HepG2 (cell line): Measurements from ENCODE around the gene B9D2. TPM values are rescaled to one million over a fixed set of nuclear protein-coding genes. Genes with fewer than 3 reads are reported as not detected.

Experiments
- ARNTL ChIP-seq: sonication (generic); formaldehyde crosslinking; IDR thresholded peaks from 2 replicates; pipeline ENCODE4 v1.4.0; 2020; ENCODE audit warnings: mild to moderate bottlenecking, missing genetic modification reagents
- CEBPB ChIP-seq: IDR thresholded peaks from 2 replicates; pipeline ENCODE4 v1.6.1; 2011; ENCODE audit warnings: low read depth, low read length, improper control_type of control experiment, borderline replicate concordance
- DMAP1 ChIP-seq: IDR thresholded peaks from 2 replicates; pipeline ENCODE4 v1.6.1; 2016
- FOSL2 ChIP-seq: sonication (generic); formaldehyde crosslinking; IDR thresholded peaks from 2 replicates; pipeline ENCODE4 v1.4.0; 2020; ENCODE audit warnings: missing genetic modification reagents
- GATAD2A ChIP-seq: IDR thresholded peaks from 2 replicates; pipeline ENCODE4 v1.6.1; 2016
- HDAC2 ChIP-seq: sonication (generic); formaldehyde crosslinking; IDR thresholded peaks from 2 replicates; pipeline ENCODE4 v1.4.0; 2020; ENCODE audit warnings: missing genetic modification reagents
- HIVEP1 ChIP-seq: sonication (generic); formaldehyde crosslinking; IDR thresholded peaks from 2 replicates; pipeline ENCODE4 v1.4.0; 2020; ENCODE audit warnings: mild to moderate bottlenecking, missing genetic modification reagents
- KLF16 ChIP-seq, 2 experiments: sonication (generic) in 1 of 2; formaldehyde crosslinking in 1 of 2; IDR thresholded peaks; 2 replicates each; pipeline versions ENCODE4 v1.6.1 to v1.8.0; 2016 to 2023; ENCODE audit warnings: missing genetic modification reagents in 2 of 2, missing compliant biosample characterization in 1 of 2
- PAX8 ChIP-seq: sonication (generic); formaldehyde crosslinking; IDR thresholded peaks from 2 replicates; pipeline ENCODE4 v1.8.0; 2022; ENCODE audit warnings: mild to moderate bottlenecking, missing genetic modification reagents, borderline replicate concordance
- TCF12 ChIP-seq, 2 experiments: fragments of 450-650 bp in 1 of 2; sonication (generic) in 1 of 2; formaldehyde crosslinking in 1 of 2; IDR thresholded peaks; 2 replicates each; pipeline versions ENCODE4 v1.6.1 to v1.8.0; 2017 to 2022; ENCODE audit warnings: antibody characterized with exemption in 1 of 2, mild to moderate bottlenecking in 1 of 2, missing genetic modification reagents in 1 of 2, moderate library complexity in 1 of 2
- TCF7 ChIP-seq: sonication (generic); IDR thresholded peaks from 2 replicates; pipeline ENCODE4 v1.6.1; 2016; ENCODE audit warnings: antibody characterized with exemption, low read depth
- THAP11 ChIP-seq: IDR thresholded peaks from 2 replicates; pipeline ENCODE4 v1.6.1; 2016; ENCODE audit warnings: missing biosample characterization, missing genetic modification reagents
- ZFYVE20 ChIP-seq: sonication (generic); formaldehyde crosslinking; IDR thresholded peaks from 2 replicates; pipeline ENCODE4 v1.8.0; 2023; ENCODE audit warnings: low read depth, mild to moderate bottlenecking, moderate library complexity, missing genetic modification reagents, borderline replicate concordance
- ZNF589 ChIP-seq: sonication (generic); formaldehyde crosslinking; conservative IDR thresholded peaks from 2 replicates; pipeline ENCODE4 v1.8.0; 2022; ENCODE audit warnings: mild to moderate bottlenecking, moderate library complexity, missing genetic modification reagents
- ZSCAN22 ChIP-seq: sonication (generic); formaldehyde crosslinking; IDR thresholded peaks from 2 replicates; pipeline ENCODE4 v1.4.0; 2020; ENCODE audit warnings: mild to moderate bottlenecking, missing genetic modification reagents
- ZSCAN9 ChIP-seq: IDR thresholded peaks from 2 replicates; pipeline ENCODE4 v1.6.1; 2016; ENCODE audit warnings: borderline replicate concordance
- polyA plus RNA-seq, 8 experiments: library from polyadenylated mRNA; depleted of rRNA in 3 of 8; stranded (reverse) in 7 of 8; unstranded in 1 of 8; fragments of >200 nt; fragmentation: Illumina TruSeq in 4 of 8; extraction: Trizol in 4 of 8; gene quantifications; 2 replicates each; pipeline versions ENCODE4 v1.2.1 to v1.2.3, GENCODE V29; 2011 to 2016; ENCODE audit warnings: low read depth in 4 of 8, missing spikeins in 1 of 8, mixed read lengths in 1 of 8; ENCODE audit not compliant: insufficient read depth in 1 of 8
- total RNA-seq, 5 experiments: library from RNA; depleted of rRNA; stranded (reverse); fragments of >200 nt; fragmentation: Illumina TruSeq; extraction: Trizol; gene quantifications; 2 replicates each; pipeline ENCODE4 v1.2.3, GENCODE V29; 2016; ENCODE audit warnings: low read depth in 1 of 5
- TF ChIP-seq, protein P1 (sequence below): sonication (generic); formaldehyde crosslinking; conservative IDR thresholded peaks from 2 replicates; pipeline ENCODE4 v1.4.0; 2020; ENCODE audit warnings: missing genetic modification reagents
- TF ChIP-seq, protein P2 (sequence below): IDR thresholded peaks from 2 replicates; pipeline ENCODE4 v1.6.1; 2016; ENCODE audit warnings: missing genetic modification reagents, missing compliant biosample characterization
- TF ChIP-seq, protein P3 (sequence below), 2 experiments: sonication (generic) in 1 of 2; formaldehyde crosslinking in 1 of 2; IDR thresholded peaks; 2 replicates each; pipeline versions ENCODE4 v1.4.0 to v1.6.1; 2016 to 2020; ENCODE audit warnings: borderline replicate concordance in 1 of 2, low read depth in 1 of 2, mild to moderate bottlenecking in 1 of 2, missing genetic modification reagents in 1 of 2
- TF ChIP-seq, protein P4 (sequence below): sonication (generic); formaldehyde crosslinking; IDR thresholded peaks from 2 replicates; pipeline ENCODE4 v1.4.0; 2020; ENCODE audit warnings: missing genetic modification reagents, borderline replicate concordance
- TF ChIP-seq, protein P5 (sequence below): sonication (generic); formaldehyde crosslinking; IDR thresholded peaks from 2 replicates; pipeline ENCODE4 v1.5.0; 2020; ENCODE audit warnings: missing genetic modification reagents

B9D2 gene
- total and polyA plus RNA-seq, 2 of the 13 experiments (the other 11 are each of a cell fraction or from before 2014, with no cell fraction given): 3.1 to 4.4 TPM

- TF ChIP-seq HDAC2 (peak; percentile 25; the same call in 1 of the 2 replicates), KLF16 (CRISPR knock-in tag; IDR thresholded peaks at IDR 0.05) (peak in 1 of 2 experiments; percentile 65; a peak in 1 of 4 replicates), ZNF589 (CRISPR knock-in tag) (0 out of 2 replicates have a peak, but pooled peaks have one; percentile 42), CEBPB (no peak), TCF12 (IDR thresholded peaks at IDR 0.05) (no peak), TCF12 (CRISPR knock-in tag; IDR thresholded peaks at IDR 0.05) (no peak), THAP11 (peak; percentile 51), DMAP1 (CRISPR knock-in tag) (peak; percentile 54; the same call in 1 of the 2 replicates), ZFYVE20 (CRISPR knock-in tag) (no peak), PAX8 (CRISPR knock-in tag) (no peak), TCF7 (no peak), HIVEP1 (CRISPR knock-in tag) (no peak), ARNTL (no peak), ZSCAN9 (peak; percentile 44; the same call in 1 of the 2 replicates), GATAD2A (CRISPR knock-in tag) (peak; percentile 51), FOSL2 (CRISPR knock-in tag) (peak; percentile 90), ZSCAN22 (CRISPR knock-in tag) (no peak)
- TF ChIP-seq, protein P1, sequence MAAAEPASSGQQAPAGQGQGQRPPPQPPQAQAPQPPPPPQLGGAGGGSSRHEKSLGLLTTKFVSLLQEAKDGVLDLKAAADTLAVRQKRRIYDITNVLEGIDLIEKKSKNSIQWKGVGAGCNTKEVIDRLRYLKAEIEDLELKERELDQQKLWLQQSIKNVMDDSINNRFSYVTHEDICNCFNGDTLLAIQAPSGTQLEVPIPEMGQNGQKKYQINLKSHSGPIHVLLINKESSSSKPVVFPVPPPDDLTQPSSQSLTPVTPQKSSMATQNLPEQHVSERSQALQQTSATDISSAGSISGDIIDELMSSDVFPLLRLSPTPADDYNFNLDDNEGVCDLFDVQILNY (CRISPR knock-in tag): no peak
- TF ChIP-seq, protein P2, sequence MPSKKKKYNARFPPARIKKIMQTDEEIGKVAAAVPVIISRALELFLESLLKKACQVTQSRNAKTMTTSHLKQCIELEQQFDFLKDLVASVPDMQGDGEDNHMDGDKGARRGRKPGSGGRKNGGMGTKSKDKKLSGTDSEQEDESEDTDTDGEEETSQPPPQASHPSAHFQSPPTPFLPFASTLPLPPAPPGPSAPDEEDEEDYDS: 0 out of 2 replicates have a peak, but pooled peaks have one; percentile 28
- TF ChIP-seq, protein P3, sequence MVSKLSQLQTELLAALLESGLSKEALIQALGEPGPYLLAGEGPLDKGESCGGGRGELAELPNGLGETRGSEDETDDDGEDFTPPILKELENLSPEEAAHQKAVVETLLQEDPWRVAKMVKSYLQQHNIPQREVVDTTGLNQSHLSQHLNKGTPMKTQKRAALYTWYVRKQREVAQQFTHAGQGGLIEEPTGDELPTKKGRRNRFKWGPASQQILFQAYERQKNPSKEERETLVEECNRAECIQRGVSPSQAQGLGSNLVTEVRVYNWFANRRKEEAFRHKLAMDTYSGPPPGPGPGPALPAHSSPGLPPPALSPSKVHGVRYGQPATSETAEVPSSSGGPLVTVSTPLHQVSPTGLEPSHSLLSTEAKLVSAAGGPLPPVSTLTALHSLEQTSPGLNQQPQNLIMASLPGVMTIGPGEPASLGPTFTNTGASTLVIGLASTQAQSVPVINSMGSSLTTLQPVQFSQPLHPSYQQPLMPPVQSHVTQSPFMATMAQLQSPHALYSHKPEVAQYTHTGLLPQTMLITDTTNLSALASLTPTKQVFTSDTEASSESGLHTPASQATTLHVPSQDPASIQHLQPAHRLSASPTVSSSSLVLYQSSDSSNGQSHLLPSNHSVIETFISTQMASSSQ (IDR thresholded peaks at IDR 0.05; ENCODE audit: low read depth): no peak
- TF ChIP-seq, protein P3 (CRISPR knock-in tag; IDR thresholded peaks at IDR 0.05; ENCODE audit: borderline replicate concordance): peak; percentile 46; the same call in 1 of the 2 replicates
- TF ChIP-seq, protein P4, sequence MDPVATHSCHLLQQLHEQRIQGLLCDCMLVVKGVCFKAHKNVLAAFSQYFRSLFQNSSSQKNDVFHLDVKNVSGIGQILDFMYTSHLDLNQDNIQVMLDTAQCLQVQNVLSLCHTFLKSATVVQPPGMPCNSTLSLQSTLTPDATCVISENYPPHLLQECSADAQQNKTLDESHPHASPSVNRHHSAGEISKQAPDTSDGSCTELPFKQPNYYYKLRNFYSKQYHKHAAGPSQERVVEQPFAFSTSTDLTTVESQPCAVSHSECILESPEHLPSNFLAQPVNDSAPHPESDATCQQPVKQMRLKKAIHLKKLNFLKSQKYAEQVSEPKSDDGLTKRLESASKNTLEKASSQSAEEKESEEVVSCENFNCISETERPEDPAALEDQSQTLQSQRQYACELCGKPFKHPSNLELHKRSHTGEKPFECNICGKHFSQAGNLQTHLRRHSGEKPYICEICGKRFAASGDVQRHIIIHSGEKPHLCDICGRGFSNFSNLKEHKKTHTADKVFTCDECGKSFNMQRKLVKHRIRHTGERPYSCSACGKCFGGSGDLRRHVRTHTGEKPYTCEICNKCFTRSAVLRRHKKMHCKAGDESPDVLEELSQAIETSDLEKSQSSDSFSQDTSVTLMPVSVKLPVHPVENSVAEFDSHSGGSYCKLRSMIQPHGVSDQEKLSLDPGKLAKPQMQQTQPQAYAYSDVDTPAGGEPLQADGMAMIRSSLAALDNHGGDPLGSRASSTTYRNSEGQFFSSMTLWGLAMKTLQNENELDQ (CRISPR knock-in tag): no peak
- TF ChIP-seq, protein P5, sequence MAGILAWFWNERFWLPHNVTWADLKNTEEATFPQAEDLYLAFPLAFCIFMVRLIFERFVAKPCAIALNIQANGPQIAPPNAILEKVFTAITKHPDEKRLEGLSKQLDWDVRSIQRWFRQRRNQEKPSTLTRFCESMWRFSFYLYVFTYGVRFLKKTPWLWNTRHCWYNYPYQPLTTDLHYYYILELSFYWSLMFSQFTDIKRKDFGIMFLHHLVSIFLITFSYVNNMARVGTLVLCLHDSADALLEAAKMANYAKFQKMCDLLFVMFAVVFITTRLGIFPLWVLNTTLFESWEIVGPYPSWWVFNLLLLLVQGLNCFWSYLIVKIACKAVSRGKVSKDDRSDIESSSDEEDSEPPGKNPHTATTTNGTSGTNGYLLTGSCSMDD (CRISPR knock-in tag): no peak
These were observed 38.9 kb downstream of the B9D2 start (continued) for GRCh38 chr19:41324921-41325639.
